ENCODE results near the gene HSPA1A.
"Not testable (repeated sequence)": the region's sequence is repeated elsewhere in the genome, so short reads cannot be mapped to it uniquely, and the experiment has no call there.

The HSPA1A gene

DNA sequence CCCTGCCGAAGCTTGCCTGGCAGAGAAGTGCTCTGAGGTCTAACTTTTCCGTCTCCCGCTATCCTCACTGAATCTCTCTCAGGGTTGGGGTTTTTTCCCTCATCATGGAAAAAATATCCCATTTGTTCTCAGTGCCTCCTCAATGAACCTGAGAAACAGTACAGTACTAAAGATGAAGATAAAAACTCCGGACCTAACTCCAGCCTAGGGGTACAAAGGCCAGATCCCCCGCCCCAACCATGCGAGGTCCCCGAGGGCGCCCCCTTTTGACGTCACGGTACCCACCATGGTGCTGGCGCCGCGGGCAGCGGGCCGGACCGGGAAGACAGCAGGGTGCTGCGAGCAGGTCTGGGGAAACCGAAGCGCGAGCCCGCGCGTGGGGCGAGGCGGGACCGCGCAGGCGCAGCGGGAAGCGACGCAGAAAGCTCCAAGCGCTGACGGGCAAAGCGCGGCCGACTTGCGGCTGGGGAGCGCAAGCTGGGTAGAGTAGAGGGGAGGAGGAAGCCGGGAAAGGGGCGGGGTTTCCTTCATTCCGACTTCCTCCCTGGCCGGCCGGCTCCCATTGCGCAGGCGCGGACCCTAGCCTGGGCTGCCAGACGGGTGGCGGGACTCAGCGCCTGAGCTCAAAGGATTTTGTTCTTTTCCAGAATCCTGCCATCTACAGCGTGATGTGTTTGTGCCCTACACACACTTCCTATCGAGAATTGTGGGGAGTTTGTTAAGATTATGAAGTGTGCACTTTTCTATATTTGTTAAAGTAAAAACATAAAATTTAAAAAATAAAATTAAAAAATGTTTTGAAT is 8.7 kb upstream of the HSPA1A start, which contains the start of gene LSM2:
LSM2 (minus strand) TSS at position 497 of the 803 bp plus-strand sequence; CDS start at position 288, 209 bp downstream.
- no peak for TF ChIP-seq Cebpa-rat (IDR thresholded peaks at IDR 0.05)
- H3K9me3 ChIP-seq, result no peaks in the 10 kb centered on the region
- no peaks in the 10 kb centered on the region for H3K27me3 ChIP-seq
- H3K4me2 ChIP-seq, result peak within 1 kb of the TSS; percentile 93
- H3K4me3 ChIP-seq, result peak within 1 kb of the TSS; percentile 78
- H3K36me3 ChIP-seq, result peaks cover 38% of the 10 kb centered on the region
- peaks cover 35% of the 10 kb centered on the region for H3K4me1 ChIP-seq
- H3K9ac ChIP-seq, result peak within 1 kb of the TSS; percentile 88
- H4K20me1 ChIP-seq, result no peaks in the 10 kb centered on the region
- H3K27ac ChIP-seq, result peak within 1 kb of the TSS; percentile 92

DNA sequence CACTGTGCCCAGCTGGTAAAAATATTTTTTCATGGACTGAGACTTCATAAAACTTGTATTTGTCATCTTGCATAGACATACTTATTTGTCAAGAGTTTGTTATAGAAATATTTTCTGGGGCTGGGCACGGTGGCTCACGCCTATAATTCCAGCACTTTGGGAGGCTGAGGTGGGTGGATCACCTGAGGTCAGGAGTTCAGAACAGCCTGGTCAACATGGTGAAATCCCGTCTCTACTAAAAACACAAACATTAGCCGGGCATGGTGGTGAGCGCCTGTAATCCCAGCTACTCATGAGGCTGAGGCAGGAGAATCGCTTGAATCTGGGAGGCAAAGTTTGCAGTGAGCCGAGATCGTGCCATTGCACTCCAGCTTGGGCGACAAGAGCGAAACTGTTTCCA is 6.7 kb upstream of the HSPA1A start:
- not testable (repeated sequence) for H3K4me3 ChIP-seq, H3K27ac ChIP-seq
- H3K36me3 ChIP-seq, result peaks cover 19% of the 10 kb centered on the region

DNA sequence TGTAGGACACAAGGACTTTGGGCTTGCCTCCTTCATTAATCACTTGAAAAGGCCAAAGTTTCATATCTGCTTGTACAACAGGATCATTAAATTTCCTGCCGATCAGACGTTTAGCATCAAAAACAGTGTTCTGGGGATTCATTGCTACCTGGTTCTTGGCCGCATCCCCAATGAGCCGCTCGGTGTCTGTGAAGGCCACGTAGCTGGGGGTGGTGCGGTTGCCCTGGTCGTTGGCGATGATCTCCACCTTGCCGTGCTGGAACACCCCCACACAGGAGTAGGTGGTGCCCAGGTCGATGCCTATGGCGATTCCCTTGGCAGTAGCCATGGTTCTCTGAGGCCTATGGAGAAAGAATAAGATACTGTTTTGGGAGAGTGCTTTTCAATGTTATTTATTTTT is 3.7 kb upstream of the HSPA1A start:
- Histone ChIP-seq H3K36me3 (no peaks in the 10 kb centered on the region), H3K4me2 (no peak overlapping the region), H3K9me3 (no peaks in the 10 kb centered on the region)

More for the DNA sequence above, 6.7 kb upstream of the HSPA1A start:
- peaks cover 39% of the 10 kb centered on the region for H3K4me1 ChIP-seq
- H3K9ac ChIP-seq, H4K20me1 ChIP-seq, H3K9me3 ChIP-seq, H3K4me2 ChIP-seq: not testable (repeated sequence)
- H3K27me3 ChIP-seq, result peaks cover 13% of the 10 kb centered on the region

DNA sequence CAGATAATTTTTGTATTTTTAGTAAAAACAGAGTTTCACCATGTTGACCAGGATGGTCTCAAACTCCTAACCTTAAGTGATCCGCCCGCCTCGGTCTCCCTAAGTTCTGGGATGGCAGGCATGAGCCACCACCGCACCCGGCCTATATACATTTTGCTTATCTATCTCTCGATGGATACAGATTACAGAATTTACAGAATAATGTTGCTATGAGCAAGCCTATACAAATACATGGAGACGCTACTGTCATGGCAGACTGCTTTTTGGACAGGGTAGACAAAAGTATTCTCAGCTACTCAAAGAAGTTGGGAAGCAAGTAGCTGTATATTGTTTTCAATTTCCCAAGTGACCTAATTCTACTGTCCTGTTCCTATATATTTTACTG is 1.9 kb upstream of the HSPA1A start:
- Histone ChIP-seq H3K36me3 (no peaks in the 10 kb centered on the region), H3K27me3 (peaks cover 34% of the 10 kb centered on the region), H3K4me1 (peaks cover 30% of the 10 kb centered on the region), H3K9ac (peak overlapping the region; percentile 36), H4K20me1 (no peaks in the 10 kb centered on the region), H3K4me3 (peak overlapping the region; percentile 65; the same call in 1 of the 2 replicates), H3K4me2 (peak overlapping the region; percentile 81), H3K9me3 (no peaks in the 10 kb centered on the region), H3K27ac (peak overlapping the region; percentile 45; the same call in 1 of the 2 replicates)
- TF ChIP-seq Cebpa-rat (IDR thresholded peaks at IDR 0.05), result no peak

More for the DNA sequence above, 3.7 kb upstream of the HSPA1A start:
- Histone ChIP-seq H3K4me3 (no peak overlapping the region), H3K27ac (no peak overlapping the region), H3K27me3 (peaks cover 34% of the 10 kb centered on the region), H3K9ac (no peak overlapping the region), H4K20me1 (no peaks in the 10 kb centered on the region), H3K4me1 (peaks cover 26% of the 10 kb centered on the region)
- no peak for TF ChIP-seq Cebpa-rat (IDR thresholded peaks at IDR 0.05)

DNA sequence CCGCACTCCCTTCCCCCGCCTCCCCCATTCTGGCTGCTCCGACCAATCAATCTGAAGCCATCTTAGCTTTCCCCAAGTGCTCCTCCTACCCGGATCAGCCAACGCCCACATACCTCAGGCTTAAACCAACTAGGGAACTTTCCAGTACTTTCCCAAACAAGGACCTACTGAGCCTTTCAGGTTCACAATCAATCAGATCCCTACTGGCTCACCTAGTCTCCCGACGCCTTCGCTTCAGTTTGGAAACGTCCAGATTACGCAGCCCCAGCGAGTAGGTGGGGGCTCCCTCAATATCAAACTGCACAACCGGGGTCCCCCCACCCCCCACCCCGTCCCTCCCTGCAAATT is 692 bp upstream of the HSPA1A start:
- peak overlapping the region; percentile 81 for H3K4me2 ChIP-seq
- no peak for TF ChIP-seq Cebpa-rat (IDR thresholded peaks at IDR 0.05)
- no peaks in the 10 kb centered on the region for H4K20me1 ChIP-seq
- peaks cover 34% of the 10 kb centered on the region for H3K27me3 ChIP-seq
- H3K4me1 ChIP-seq, result peaks cover 32% of the 10 kb centered on the region
- H3K9ac ChIP-seq, result no peak overlapping the region
- H3K27ac ChIP-seq, result no peak overlapping the region
- no peaks in the 10 kb centered on the region for H3K36me3 ChIP-seq
- H3K9me3 ChIP-seq, result no peaks in the 10 kb centered on the region
- peak overlapping the region; percentile 65 for H3K4me3 ChIP-seq

DNA sequence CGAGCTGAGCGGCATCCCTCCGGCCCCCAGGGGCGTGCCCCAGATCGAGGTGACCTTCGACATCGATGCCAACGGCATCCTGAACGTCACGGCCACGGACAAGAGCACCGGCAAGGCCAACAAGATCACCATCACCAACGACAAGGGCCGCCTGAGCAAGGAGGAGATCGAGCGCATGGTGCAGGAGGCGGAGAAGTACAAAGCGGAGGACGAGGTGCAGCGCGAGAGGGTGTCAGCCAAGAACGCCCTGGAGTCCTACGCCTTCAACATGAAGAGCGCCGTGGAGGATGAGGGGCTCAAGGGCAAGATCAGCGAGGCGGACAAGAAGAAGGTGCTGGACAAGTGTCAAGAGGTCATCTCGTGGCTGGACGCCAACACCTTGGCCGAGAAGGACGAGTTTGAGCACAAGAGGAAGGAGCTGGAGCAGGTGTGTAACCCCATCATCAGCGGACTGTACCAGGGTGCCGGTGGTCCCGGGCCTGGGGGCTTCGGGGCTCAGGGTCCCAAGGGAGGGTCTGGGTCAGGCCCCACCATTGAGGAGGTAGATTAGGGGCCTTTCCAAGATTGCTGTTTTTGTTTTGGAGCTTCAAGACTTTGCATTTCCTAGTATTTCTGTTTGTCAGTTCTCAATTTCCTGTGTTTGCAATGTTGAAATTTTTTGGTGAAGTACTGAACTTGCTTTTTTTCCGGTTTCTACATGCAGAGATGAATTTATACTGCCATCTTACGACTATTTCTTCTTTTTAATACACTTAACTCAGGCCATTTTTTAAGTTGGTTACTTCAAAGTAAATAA is 2.0 kb downstream of the HSPA1A start:
- peak overlapping the region; percentile 49; the same call in 1 of the 2 replicates for H3K27ac ChIP-seq
- peak overlapping the region; percentile 68; the same call in 1 of the 2 replicates for H3K9ac ChIP-seq
- not testable (repeated sequence) for H3K36me3 ChIP-seq, H3K9me3 ChIP-seq, H4K20me1 ChIP-seq
- peak overlapping the region; percentile 65 for H3K4me3 ChIP-seq
- H3K27me3 ChIP-seq, result peaks cover 33% of the 10 kb centered on the region
- H3K4me1 ChIP-seq, result peaks cover 46% of the 10 kb centered on the region
- H3K4me2 ChIP-seq, result peak overlapping the region; percentile 83

DNA sequence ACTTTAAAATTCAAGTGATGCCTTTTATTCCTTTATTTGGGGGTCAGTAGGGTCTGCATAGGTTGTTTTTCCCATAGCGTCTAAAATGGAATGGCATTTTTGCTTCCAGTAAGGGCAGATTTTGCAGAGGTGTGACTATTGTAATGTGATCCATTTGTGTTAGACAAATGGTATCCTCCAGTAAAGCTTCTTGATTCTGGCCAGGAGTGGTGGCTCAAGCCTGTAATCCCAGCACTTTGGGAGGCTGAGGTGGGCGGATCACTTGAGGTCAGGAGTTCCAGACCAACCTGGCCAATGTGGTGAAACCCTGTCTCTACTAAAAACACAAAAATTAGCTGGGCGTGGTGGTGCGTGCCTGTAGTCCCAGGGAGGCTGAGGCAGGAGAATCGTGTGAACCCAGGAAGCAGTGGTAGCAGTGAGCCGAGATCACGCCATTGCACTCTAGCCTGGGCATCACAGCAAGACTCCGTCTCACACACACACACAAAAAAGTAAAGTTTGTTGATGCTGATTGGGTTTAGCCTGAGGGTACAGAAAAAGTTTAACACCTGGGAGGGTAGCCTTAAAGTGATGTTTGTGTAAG is 2.7 kb downstream of the HSPA1A start:
- not testable (repeated sequence) for H3K9me3 ChIP-seq, H3K36me3 ChIP-seq, H3K9ac ChIP-seq, H4K20me1 ChIP-seq
- H3K27me3 ChIP-seq, result peaks cover 26% of the 10 kb centered on the region
- H3K4me2 ChIP-seq, result peak overlapping the region; percentile 83
- H3K27ac ChIP-seq, result peak overlapping the region; percentile 49; the same call in 1 of the 2 replicates
- H3K4me3 ChIP-seq, result peak overlapping the region; percentile 65
- peaks cover 53% of the 10 kb centered on the region for H3K4me1 ChIP-seq

DNA sequence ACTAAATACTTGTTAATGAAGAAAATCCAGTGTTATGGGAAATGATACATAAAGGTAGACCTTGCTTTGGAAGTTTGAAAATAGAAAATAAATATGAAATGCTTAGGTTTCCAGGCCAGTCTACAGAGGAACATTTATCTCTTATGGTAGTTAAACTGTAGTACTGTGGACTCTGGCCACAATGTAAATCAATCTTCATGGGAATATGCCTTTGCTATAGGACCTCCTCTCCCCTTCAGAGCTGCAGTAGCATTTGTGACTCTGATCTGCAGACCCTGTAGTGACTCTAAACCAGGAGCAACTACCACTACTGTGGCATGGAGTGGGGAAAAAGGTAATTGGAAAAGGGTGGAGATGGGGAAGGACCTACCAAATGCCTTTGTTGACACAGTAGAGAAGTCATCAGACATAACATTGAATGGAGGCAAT is 4.5 kb downstream of the HSPA1A start:
- Histone ChIP-seq H3K36me3 (no peaks in the 10 kb centered on the region), H3K4me3 (no peak overlapping the region), H3K4me1 (peaks cover 53% of the 10 kb centered on the region), H4K20me1 (no peaks in the 10 kb centered on the region), H3K4me2 (no peak overlapping the region), H3K27me3 (peaks cover 8% of the 10 kb centered on the region), H3K27ac (no peak overlapping the region), H3K9me3 (no peaks in the 10 kb centered on the region), H3K9ac (no peak overlapping the region)
- TF ChIP-seq Cebpa-rat (IDR thresholded peaks at IDR 0.05), result no peak

DNA sequence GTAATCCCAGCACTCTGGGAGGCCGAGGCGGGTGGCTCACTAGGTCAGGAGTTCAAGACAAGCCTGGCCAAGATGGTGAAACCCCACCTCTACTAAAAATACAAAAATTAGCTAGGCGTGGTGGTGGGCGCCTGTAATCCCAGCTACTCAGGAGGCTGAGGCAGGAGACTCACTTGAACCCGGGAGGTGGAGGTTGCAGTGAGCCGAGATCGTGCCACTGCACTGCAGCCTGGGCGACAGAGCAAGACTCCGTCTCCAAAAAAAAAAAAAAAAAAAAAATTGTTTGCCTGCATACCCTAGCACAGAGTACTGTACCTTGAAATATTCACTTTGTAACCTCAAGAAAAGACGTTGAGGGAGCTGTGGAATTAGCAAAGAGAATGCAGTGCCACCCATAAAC is 5.1 kb downstream of the HSPA1A start:
- not testable (repeated sequence) for H3K36me3 ChIP-seq, H3K27ac ChIP-seq
- H3K4me2 ChIP-seq, result peak overlapping the region; percentile 94

More for the DNA sequence above, 5.1 kb downstream of the HSPA1A start:
- H3K4me3 ChIP-seq, H4K20me1 ChIP-seq, H3K9me3 ChIP-seq, H3K27me3 ChIP-seq, H3K9ac ChIP-seq: not testable (repeated sequence)
- H3K4me1 ChIP-seq, result peaks cover 48% of the 10 kb centered on the region
